GM12878 (cell line): ENCODE measurements around the gene BCL2. TPM values are rescaled to one million over a fixed set of nuclear protein-coding genes. Genes with fewer than 3 reads are reported as not detected.

Experiments
- ASH2L ChIP-seq: fragments of 300-600, 200-600 bp; sonication (generic); IDR thresholded peaks from 2 replicates; pipeline ENCODE4 v1.6.1; 2017; ENCODE audit warnings: low read depth, mild to moderate bottlenecking, borderline replicate concordance
- ATF7 ChIP-seq: fragments of 450-650 bp; IDR thresholded peaks from 2 replicates; pipeline ENCODE4 v1.6.1; 2016; ENCODE audit warnings: low read depth, mild to moderate bottlenecking
- CBFB ChIP-seq: IDR thresholded peaks from 2 replicates; pipeline ENCODE4 v1.6.1; 2016; ENCODE audit warnings: antibody characterized with exemption, low read depth
- CHD2 ChIP-seq: IDR thresholded peaks from 2 replicates; pipeline ENCODE4 v1.6.1; 2011; ENCODE audit warnings: low read depth, low read length, improper control_type of control experiment, borderline replicate concordance
- CREB1 ChIP-seq: IDR thresholded peaks from 2 replicates; pipeline ENCODE4 v1.6.1; 2012; ENCODE audit warnings: low read depth, mild to moderate bottlenecking, inconsistent platforms
- ETV6 ChIP-seq, 2 experiments: fragments of 450-650 bp in 1 of 2; IDR thresholded peaks in 1 of 2; conservative IDR thresholded peaks in 1 of 2; 2 replicates each; pipeline ENCODE4 v1.6.1; 2014; ENCODE audit warnings: antibody characterized with exemption in 1 of 2, borderline replicate concordance in 1 of 2, low read depth in 1 of 2, mild to moderate bottlenecking in 1 of 2, moderate library complexity in 1 of 2
- EZH2 ChIP-seq: IDR thresholded peaks from 2 replicates; pipeline ENCODE4 v1.6.1; 2012; ENCODE audit warnings: low read depth, mild to moderate bottlenecking, control low read depth, inconsistent platforms, low read length, borderline replicate concordance; ENCODE audit not compliant: control insufficient read depth
- KAT2A ChIP-seq: conservative IDR thresholded peaks from 2 replicates; pipeline ENCODE4 v1.6.1; 2011; ENCODE audit warnings: low read depth, low read length; ENCODE audit not compliant: control insufficient read depth
- MYB ChIP-seq: fragments of 150-350 bp; IDR thresholded peaks from 2 replicates; pipeline ENCODE4 v1.6.1; 2014; ENCODE audit warnings: mild to moderate bottlenecking, low read depth, low read length, borderline replicate concordance
- SMARCA5 ChIP-seq: fragments of 450-650 bp; IDR thresholded peaks from 2 replicates; pipeline ENCODE4 v1.6.1; 2017; ENCODE audit warnings: mild to moderate bottlenecking
- SMC3 ChIP-seq: IDR thresholded peaks from 2 replicates; pipeline ENCODE4 v1.6.1; 2011; ENCODE audit warnings: low read length, improper control_type of control experiment, borderline replicate concordance
- SREBF1 ChIP-seq: IDR thresholded peaks from 2 replicates; pipeline ENCODE4 v1.6.1; 2012; ENCODE audit warnings: mild to moderate bottlenecking, low read length
- TBL1XR1 ChIP-seq: IDR thresholded peaks from 2 replicates; pipeline ENCODE4 v1.6.1; 2012; ENCODE audit warnings: low read depth, low read length, improper control_type of control experiment
- TCF12 ChIP-seq: IDR thresholded peaks from 2 replicates; pipeline ENCODE4 v1.6.1; 2011; ENCODE audit warnings: low read depth, mild to moderate bottlenecking, low read length
- WRNIP1 ChIP-seq: IDR thresholded peaks from 2 replicates; pipeline ENCODE4 v1.6.1; 2011; ENCODE audit warnings: low read depth, low read length, improper control_type of control experiment, borderline replicate concordance
- ZNF217 ChIP-seq: fragments of 450-650 bp; IDR thresholded peaks from 2 replicates; pipeline ENCODE4 v1.6.1; 2017; ENCODE audit warnings: antibody characterized with exemption, mild to moderate bottlenecking
- ZZZ3 ChIP-seq: IDR thresholded peaks from 2 replicates; pipeline ENCODE4 v1.6.1; 2011; ENCODE audit warnings: low read depth; ENCODE audit not compliant: control insufficient read depth, insufficient read length
- polyA plus RNA-seq, 11 experiments: library from polyadenylated mRNA; depleted of rRNA in 4 of 11; unstranded in 6 of 11; stranded (reverse) in 5 of 11; fragments of >200 nt; fragmentation: Nextera tagmentation in 4 of 11; fragmentation: Illumina TruSeq in 1 of 11; extraction: Ambion mirVana in 4 of 11; extraction: Trizol in 1 of 11; gene quantifications; 1 replicate in 1 of 11; 2 replicates in 10 of 11; pipeline versions ENCODE4 v1.2.1 to v1.2.3, GENCODE V29; 2011 to 2016; ENCODE audit warnings: inconsistent platforms in 2 of 11, missing spikeins in 2 of 11, low read depth in 1 of 11
- total RNA-seq, 4 experiments: library from RNA; depleted of rRNA in 3 of 4; stranded (reverse); fragments of >200 nt in 3 of 4; fragmentation: Illumina TruSeq in 1 of 4; extraction: Trizol in 1 of 4; gene quantifications; 2 replicates each; pipeline versions ENCODE4 v1.2.1 to v1.2.3, GENCODE V29; 2013 to 2021
- TF ChIP-seq, protein P1 (sequence below): fragments of 450-650 bp; conservative IDR thresholded peaks from 2 replicates; pipeline ENCODE4 v1.6.1; 2017; ENCODE audit warnings: mild to moderate bottlenecking, moderate library complexity
- TF ChIP-seq, protein P2 (sequence below): fragments of 450-650 bp; formaldehyde crosslinking; IDR thresholded peaks from 2 replicates; pipeline ENCODE4 v1.5.0; 2022; ENCODE audit warnings: mild to moderate bottlenecking, missing genetic modification characterization
- TF ChIP-seq, protein P3 (sequence below): IDR thresholded peaks from 2 replicates; pipeline ENCODE4 v1.6.1; 2011; ENCODE audit warnings: borderline replicate concordance, low read depth, mild to moderate bottlenecking, moderate library complexity, low read length; ENCODE audit not compliant: insufficient read depth, poor library complexity, severe bottlenecking
- TF ChIP-seq, protein P4 (sequence below): fragments of 450-650 bp; IDR thresholded peaks from 2 replicates; pipeline ENCODE4 v1.6.1; 2018; ENCODE audit warnings: mild to moderate bottlenecking, low read depth, moderate library complexity; ENCODE audit not compliant: partially characterized antibody
- TF ChIP-seq, protein P5 (sequence below): IDR thresholded peaks from 2 replicates; pipeline ENCODE4 v1.6.1; 2012; ENCODE audit warnings: low read depth, low read length, improper control_type of control experiment

The BCL2 gene
- total and polyA plus RNA-seq, 10 of the 15 experiments (the other 5 are each of a cell fraction or from before 2014, with no cell fraction given), result 4.1 to 47.8 (median 19.3) TPM

DNA sequence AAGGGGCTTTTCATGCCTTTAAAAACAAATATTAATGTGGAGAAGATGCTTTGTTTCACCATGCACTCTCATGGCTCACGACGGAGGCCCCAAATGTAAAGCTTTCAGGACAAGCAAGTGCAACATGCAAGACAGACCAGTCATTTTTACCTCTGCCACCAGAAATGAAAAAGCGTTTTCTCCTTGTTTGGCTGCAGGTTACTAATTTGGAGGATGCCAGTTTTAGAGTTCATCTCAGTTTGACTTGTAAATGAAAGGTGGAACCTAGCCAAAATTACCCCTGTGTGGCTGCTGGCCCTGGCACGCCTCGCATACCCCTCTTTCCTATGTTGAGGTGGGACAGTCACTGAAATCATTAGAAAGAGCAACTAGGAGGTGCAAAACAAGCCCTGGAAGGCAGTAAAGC lies 138.6 kb downstream of the BCL2 start (continued):
- TF ChIP-seq, protein P1, sequence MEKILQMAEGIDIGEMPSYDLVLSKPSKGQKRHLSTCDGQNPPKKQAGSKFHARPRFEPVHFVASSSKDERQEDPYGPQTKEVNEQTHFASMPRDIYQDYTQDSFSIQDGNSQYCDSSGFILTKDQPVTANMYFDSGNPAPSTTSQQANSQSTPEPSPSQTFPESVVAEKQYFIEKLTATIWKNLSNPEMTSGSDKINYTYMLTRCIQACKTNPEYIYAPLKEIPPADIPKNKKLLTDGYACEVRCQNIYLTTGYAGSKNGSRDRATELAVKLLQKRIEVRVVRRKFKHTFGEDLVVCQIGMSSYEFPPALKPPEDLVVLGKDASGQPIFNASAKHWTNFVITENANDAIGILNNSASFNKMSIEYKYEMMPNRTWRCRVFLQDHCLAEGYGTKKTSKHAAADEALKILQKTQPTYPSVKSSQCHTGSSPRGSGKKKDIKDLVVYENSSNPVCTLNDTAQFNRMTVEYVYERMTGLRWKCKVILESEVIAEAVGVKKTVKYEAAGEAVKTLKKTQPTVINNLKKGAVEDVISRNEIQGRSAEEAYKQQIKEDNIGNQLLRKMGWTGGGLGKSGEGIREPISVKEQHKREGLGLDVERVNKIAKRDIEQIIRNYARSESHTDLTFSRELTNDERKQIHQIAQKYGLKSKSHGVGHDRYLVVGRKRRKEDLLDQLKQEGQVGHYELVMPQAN, result no peak
- TF ChIP-seq ATF7 (no peak), EZH2 (no peak), MYB (no peak), ZNF217 (no peak), ETV6 (conservative IDR thresholded peaks at IDR 0.05 in 1 of 2, IDR thresholded peaks at IDR 0.05 in 1 of 2; ENCODE audit: borderline replicate concordance in 1 of 2, low read depth in 1 of 2) (peak in 1 of 2 experiments; percentile 50; a peak in 1 of 4 replicates), CHD2 (no peak), ZZZ3 (no peak), TBL1XR1 (peak; percentile 59; the same call in 1 of the 2 replicates), ASH2L (no peak), WRNIP1 (no peak), SREBF1 (no peak), TCF12 (no peak), CBFB (no peak), SMARCA5 (no peak), CREB1 (no peak), SMC3 (no peak), KAT2A (no peak)
- TF ChIP-seq, protein P2, sequence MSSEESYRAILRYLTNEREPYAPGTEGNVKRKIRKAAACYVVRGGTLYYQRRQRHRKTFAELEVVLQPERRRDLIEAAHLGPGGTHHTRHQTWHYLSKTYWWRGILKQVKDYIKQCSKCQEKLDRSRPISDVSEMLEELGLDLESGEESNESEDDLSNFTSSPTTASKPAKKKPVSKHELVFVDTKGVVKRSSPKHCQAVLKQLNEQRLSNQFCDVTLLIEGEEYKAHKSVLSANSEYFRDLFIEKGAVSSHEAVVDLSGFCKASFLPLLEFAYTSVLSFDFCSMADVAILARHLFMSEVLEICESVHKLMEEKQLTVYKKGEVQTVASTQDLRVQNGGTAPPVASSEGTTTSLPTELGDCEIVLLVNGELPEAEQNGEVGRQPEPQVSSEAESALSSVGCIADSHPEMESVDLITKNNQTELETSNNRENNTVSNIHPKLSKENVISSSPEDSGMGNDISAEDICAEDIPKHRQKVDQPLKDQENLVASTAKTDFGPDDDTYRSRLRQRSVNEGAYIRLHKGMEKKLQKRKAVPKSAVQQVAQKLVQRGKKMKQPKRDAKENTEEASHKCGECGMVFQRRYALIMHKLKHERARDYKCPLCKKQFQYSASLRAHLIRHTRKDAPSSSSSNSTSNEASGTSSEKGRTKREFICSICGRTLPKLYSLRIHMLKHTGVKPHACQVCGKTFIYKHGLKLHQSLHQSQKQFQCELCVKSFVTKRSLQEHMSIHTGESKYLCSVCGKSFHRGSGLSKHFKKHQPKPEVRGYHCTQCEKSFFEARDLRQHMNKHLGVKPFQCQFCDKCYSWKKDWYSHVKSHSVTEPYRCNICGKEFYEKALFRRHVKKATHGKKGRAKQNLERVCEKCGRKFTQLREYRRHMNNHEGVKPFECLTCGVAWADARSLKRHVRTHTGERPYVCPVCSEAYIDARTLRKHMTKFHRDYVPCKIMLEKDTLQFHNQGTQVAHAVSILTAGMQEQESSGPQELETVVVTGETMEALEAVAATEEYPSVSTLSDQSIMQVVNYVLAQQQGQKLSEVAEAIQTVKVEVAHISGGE (CRISPR knock-in tag), result no peak
- TF ChIP-seq, protein P3, sequence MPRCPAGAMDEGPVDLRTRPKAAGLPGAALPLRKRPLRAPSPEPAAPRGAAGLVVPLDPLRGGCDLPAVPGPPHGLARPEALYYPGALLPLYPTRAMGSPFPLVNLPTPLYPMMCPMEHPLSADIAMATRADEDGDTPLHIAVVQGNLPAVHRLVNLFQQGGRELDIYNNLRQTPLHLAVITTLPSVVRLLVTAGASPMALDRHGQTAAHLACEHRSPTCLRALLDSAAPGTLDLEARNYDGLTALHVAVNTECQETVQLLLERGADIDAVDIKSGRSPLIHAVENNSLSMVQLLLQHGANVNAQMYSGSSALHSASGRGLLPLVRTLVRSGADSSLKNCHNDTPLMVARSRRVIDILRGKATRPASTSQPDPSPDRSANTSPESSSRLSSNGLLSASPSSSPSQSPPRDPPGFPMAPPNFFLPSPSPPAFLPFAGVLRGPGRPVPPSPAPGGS, result no peak
- TF ChIP-seq, protein P4, sequence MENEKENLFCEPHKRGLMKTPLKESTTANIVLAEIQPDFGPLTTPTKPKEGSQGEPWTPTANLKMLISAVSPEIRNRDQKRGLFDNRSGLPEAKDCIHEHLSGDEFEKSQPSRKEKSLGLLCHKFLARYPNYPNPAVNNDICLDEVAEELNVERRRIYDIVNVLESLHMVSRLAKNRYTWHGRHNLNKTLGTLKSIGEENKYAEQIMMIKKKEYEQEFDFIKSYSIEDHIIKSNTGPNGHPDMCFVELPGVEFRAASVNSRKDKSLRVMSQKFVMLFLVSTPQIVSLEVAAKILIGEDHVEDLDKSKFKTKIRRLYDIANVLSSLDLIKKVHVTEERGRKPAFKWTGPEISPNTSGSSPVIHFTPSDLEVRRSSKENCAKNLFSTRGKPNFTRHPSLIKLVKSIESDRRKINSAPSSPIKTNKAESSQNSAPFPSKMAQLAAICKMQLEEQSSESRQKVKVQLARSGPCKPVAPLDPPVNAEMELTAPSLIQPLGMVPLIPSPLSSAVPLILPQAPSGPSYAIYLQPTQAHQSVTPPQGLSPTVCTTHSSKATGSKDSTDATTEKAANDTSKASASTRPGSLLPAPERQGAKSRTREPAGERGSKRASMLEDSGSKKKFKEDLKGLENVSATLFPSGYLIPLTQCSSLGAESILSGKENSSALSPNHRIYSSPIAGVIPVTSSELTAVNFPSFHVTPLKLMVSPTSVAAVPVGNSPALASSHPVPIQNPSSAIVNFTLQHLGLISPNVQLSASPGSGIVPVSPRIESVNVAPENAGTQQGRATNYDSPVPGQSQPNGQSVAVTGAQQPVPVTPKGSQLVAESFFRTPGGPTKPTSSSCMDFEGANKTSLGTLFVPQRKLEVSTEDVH, result no peak
- TF ChIP-seq, protein P5, sequence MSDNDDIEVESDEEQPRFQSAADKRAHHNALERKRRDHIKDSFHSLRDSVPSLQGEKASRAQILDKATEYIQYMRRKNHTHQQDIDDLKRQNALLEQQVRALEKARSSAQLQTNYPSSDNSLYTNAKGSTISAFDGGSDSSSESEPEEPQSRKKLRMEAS, result no peak
